ENCODE data around the gene LORICRIN.

Gene LORICRIN

GRCh38 chr1:153248176-153248879 is 11.2 kb upstream of the LORICRIN start:
- no peak overlapping the region for H3K4me3 ChIP-seq (ENCODE audit: low read length)
- TF ChIP-seq CTCF (conservative IDR thresholded peaks at IDR 0.05; ENCODE audit: low read length): no peak
- no peak for DNase-seq (ENCODE audit: low read depth)

GRCh38 chr1:153250166-153250565 is 9.3 kb upstream of the LORICRIN start:
- no peak for DNase-seq (ENCODE audit: low read depth)
- TF ChIP-seq CTCF (conservative IDR thresholded peaks at IDR 0.05; ENCODE audit: low read length): no peak
- H3K4me3 ChIP-seq (ENCODE audit: low read length): no peak overlapping the region

GRCh38 chr1:153251087-153251486 is 8.4 kb upstream of the LORICRIN start:
- no peak for DNase-seq (ENCODE audit: low read depth)
- H3K4me3 ChIP-seq (ENCODE audit: low read length): no peak overlapping the region
- no peak for TF ChIP-seq CTCF (conservative IDR thresholded peaks at IDR 0.05; ENCODE audit: low read length)

GRCh38 chr1:153251562-153251961 is 7.9 kb upstream of the LORICRIN start:
- no peak for TF ChIP-seq CTCF (conservative IDR thresholded peaks at IDR 0.05; ENCODE audit: low read length)
- DNase-seq (ENCODE audit: low read depth): no peak

GRCh38 chr1:153251988-153252387 is 7.5 kb upstream of the LORICRIN start:
- no peak overlapping the region for H3K4me3 ChIP-seq (ENCODE audit: low read length)
- DNase-seq (ENCODE audit: low read depth): no peak
- TF ChIP-seq CTCF (conservative IDR thresholded peaks at IDR 0.05; ENCODE audit: low read length): no peak

More at GRCh38 chr1:153251562-153251961, 7.9 kb upstream of the LORICRIN start:
- H3K4me3 ChIP-seq (ENCODE audit: low read length): no peak overlapping the region

- TF ChIP-seq CTCF (conservative IDR thresholded peaks at IDR 0.05; ENCODE audit: low read length): no peak
- H3K4me3 ChIP-seq (ENCODE audit: low read length): no peak overlapping the region
- no peak for DNase-seq (ENCODE audit: low read depth)
Observed at GRCh38 chr1:153253076-153253475, 6.4 kb upstream of the LORICRIN start.

- DNase-seq (ENCODE audit: low read depth): no peak
- TF ChIP-seq CTCF (conservative IDR thresholded peaks at IDR 0.05; ENCODE audit: low read length): no peak
- no peak overlapping the region for H3K4me3 ChIP-seq (ENCODE audit: low read length)
Observed at GRCh38 chr1:153253693-153254092, 5.8 kb upstream of the LORICRIN start.
